ENCODE results near the gene IFI27L2.

The IFI27L2 gene

GRCh38 chr14:94145902-94146527 is 16.6 kb upstream of the IFI27L2 start:
- DNase-seq: no peak

- DNase-seq: no peak
Measured at GRCh38 chr14:94144765-94145164, 15.4 kb upstream of the IFI27L2 start.

- DNase-seq: no peak
Measured at GRCh38 chr14:94143711-94144110, 14.3 kb upstream of the IFI27L2 start.

GRCh38 chr14:94143239-94143638 is 13.8 kb upstream of the IFI27L2 start:
- DNase-seq: no peak

GRCh38 chr14:94142836-94143235 is 13.4 kb upstream of the IFI27L2 start:
- DNase-seq: no peak

GRCh38 chr14:94142247-94142646 is 12.8 kb upstream of the IFI27L2 start:
- no peak for DNase-seq

- no peak for DNase-seq
Measured at GRCh38 chr14:94139421-94139820, 10.0 kb upstream of the IFI27L2 start.

- DNase-seq: no peak
Measured at GRCh38 chr14:94139006-94139405, 9.6 kb upstream of the IFI27L2 start.

GRCh38 chr14:94138251-94138650 is 8.8 kb upstream of the IFI27L2 start:
- DNase-seq: no peak

GRCh38 chr14:94136575-94137331 is 7.3 kb upstream of the IFI27L2 start:
- peak; percentile 72 to 88 for DNase-seq

- no peak for DNase-seq
Measured at GRCh38 chr14:94135476-94135875, 6.1 kb upstream of the IFI27L2 start.

- DNase-seq: peak; percentile 52 to 71
Measured at GRCh38 chr14:94132285-94132887, 3.0 kb upstream of the IFI27L2 start.

- DNase-seq: peak; percentile 14 to 20
Measured at GRCh38 chr14:94129758-94130414, 482 bp upstream of the IFI27L2 start.

- no peak for DNase-seq
Measured at GRCh38 chr14:94128216-94128839, 1.1 kb downstream of the IFI27L2 start.

- DNase-seq: no peak
Measured at GRCh38 chr14:94127330-94127729, 2.1 kb downstream of the IFI27L2 start.

- no peak for DNase-seq
Measured at GRCh38 chr14:94126800-94127199, 2.6 kb downstream of the IFI27L2 start.

- DNase-seq: no peak
Measured at GRCh38 chr14:94126419-94126677, 3.1 kb downstream of the IFI27L2 start.

GRCh38 chr14:94125659-94126418 is 3.6 kb downstream of the IFI27L2 start:
- no peak for DNase-seq

- no peak for DNase-seq
Measured at GRCh38 chr14:94124582-94125377, 4.6 kb downstream of the IFI27L2 start.

- DNase-seq: no peak
Measured at GRCh38 chr14:94123868-94124267, 5.5 kb downstream of the IFI27L2 start.

- DNase-seq: no peak
Measured at GRCh38 chr14:94123296-94123695, 6.1 kb downstream of the IFI27L2 start.

GRCh38 chr14:94122438-94122837 is 7.0 kb downstream of the IFI27L2 start:
- no peak for DNase-seq

All from activated CD4-positive, alpha-beta T cell treated with anti-CD3 and anti-CD28 coated beads for 4 hours (primary cell).